Mucosa of stomach (tissue), 1 donor: ENCODE measurements around the gene RALGAPA1.
"Not testable (repeated sequence)": the region's sequence is repeated elsewhere in the genome, so short reads cannot be mapped to it uniquely, and the experiment has no call there.

Source experiments
- H3K27me3 ChIP-seq: one replicate; pipeline ENCODE4 v1.7.0; 2013; ENCODE audit warnings: mild to moderate bottlenecking, low read length; ENCODE audit not compliant: control insufficient read depth, insufficient read depth
- H3K36me3 ChIP-seq: one replicate; pipeline ENCODE4 v1.7.0; 2013; ENCODE audit warnings: low read length; ENCODE audit not compliant: control insufficient read depth, insufficient read depth
- H3K4me1 ChIP-seq: one replicate; pipeline ENCODE4 v1.7.0; 2013; ENCODE audit warnings: mild to moderate bottlenecking, low read length; ENCODE audit not compliant: control insufficient read depth, insufficient read depth
- H3K4me3 ChIP-seq: one replicate; pipeline ENCODE4 v1.7.0; 2013; ENCODE audit warnings: low read length
- H3K9ac ChIP-seq: one replicate; pipeline ENCODE4 v1.7.0; 2013; ENCODE audit warnings: mild to moderate bottlenecking, low read length, moderate library complexity
- H3K9me3 ChIP-seq: one replicate; pipeline ENCODE4 v1.7.0; 2013; ENCODE audit warnings: mild to moderate bottlenecking, low read length, moderate library complexity; ENCODE audit not compliant: control insufficient read depth
- donor health status: Pancreatic carcinoma.

Gene RALGAPA1

GRCh38 chr14:35779368-35779767 lies 29.7 kb downstream of the RALGAPA1 start:
- no peaks in the 10 kb centered on the region for H3K9me3 ChIP-seq
- H3K4me3 ChIP-seq: no peak overlapping the region
- no peaks in the 10 kb centered on the region for H3K4me1 ChIP-seq
- H3K27me3 ChIP-seq: no peaks in the 10 kb centered on the region
- H3K36me3 ChIP-seq: no peaks in the 10 kb centered on the region
- no peak overlapping the region for H3K9ac ChIP-seq

- H3K36me3 ChIP-seq, H3K4me1 ChIP-seq, H3K27me3 ChIP-seq, H3K9me3 ChIP-seq, H3K9ac ChIP-seq, H3K4me3 ChIP-seq: not testable (repeated sequence)
Measured at GRCh38 chr14:35777550-35777949, 31.5 kb downstream of the RALGAPA1 start.

- Histone ChIP-seq H3K9me3 (no peaks in the 10 kb centered on the region), H3K27me3 (no peaks in the 10 kb centered on the region), H3K4me3 (no peak overlapping the region), H3K4me1 (no peaks in the 10 kb centered on the region), H3K9ac (no peak overlapping the region), H3K36me3 (no peaks in the 10 kb centered on the region)
Measured at GRCh38 chr14:35776823-35777222, 32.3 kb downstream of the RALGAPA1 start.

- not testable (repeated sequence) for H3K36me3 ChIP-seq, H3K4me1 ChIP-seq, H3K4me3 ChIP-seq, H3K9ac ChIP-seq, H3K9me3 ChIP-seq, H3K27me3 ChIP-seq
Measured at GRCh38 chr14:35776085-35776484, 33.0 kb downstream of the RALGAPA1 start.

- H3K36me3 ChIP-seq: no peaks in the 10 kb centered on the region
- H3K4me1 ChIP-seq: no peaks in the 10 kb centered on the region
- no peak overlapping the region for H3K4me3 ChIP-seq
- no peak overlapping the region for H3K9ac ChIP-seq
- no peaks in the 10 kb centered on the region for H3K9me3 ChIP-seq
- no peaks in the 10 kb centered on the region for H3K27me3 ChIP-seq
Measured at GRCh38 chr14:35766700-35767082, 42.4 kb downstream of the RALGAPA1 start.

GRCh38 chr14:35766036-35766699 lies 42.9 kb downstream of the RALGAPA1 start:
- H3K4me3 ChIP-seq: no peak overlapping the region
- no peaks in the 10 kb centered on the region for H3K9me3 ChIP-seq
- H3K27me3 ChIP-seq: no peaks in the 10 kb centered on the region
- H3K36me3 ChIP-seq: no peaks in the 10 kb centered on the region
- H3K4me1 ChIP-seq: no peaks in the 10 kb centered on the region
- no peak overlapping the region for H3K9ac ChIP-seq

GRCh38 chr14:35761922-35762321 lies 47.2 kb downstream of the RALGAPA1 start:
- Histone ChIP-seq H3K9ac (no peak overlapping the region), H3K36me3 (no peaks in the 10 kb centered on the region), H3K27me3 (no peaks in the 10 kb centered on the region), H3K4me1 (no peaks in the 10 kb centered on the region), H3K9me3 (no peaks in the 10 kb centered on the region), H3K4me3 (no peak overlapping the region)

GRCh38 chr14:35760143-35760542 lies 49.0 kb downstream of the RALGAPA1 start:
- no peak overlapping the region for H3K4me3 ChIP-seq
- no peaks in the 10 kb centered on the region for H3K36me3 ChIP-seq
- no peaks in the 10 kb centered on the region for H3K9me3 ChIP-seq
- H3K4me1 ChIP-seq: no peaks in the 10 kb centered on the region
- H3K27me3 ChIP-seq: no peaks in the 10 kb centered on the region
- H3K9ac ChIP-seq: no peak overlapping the region

GRCh38 chr14:35758523-35759129 lies 50.5 kb downstream of the RALGAPA1 start:
- Histone ChIP-seq H3K4me3 (no peak overlapping the region), H3K36me3 (no peaks in the 10 kb centered on the region), H3K9me3 (no peaks in the 10 kb centered on the region), H3K27me3 (no peaks in the 10 kb centered on the region), H3K9ac (no peak overlapping the region), H3K4me1 (no peaks in the 10 kb centered on the region)

GRCh38 chr14:35754671-35755070 lies 54.4 kb downstream of the RALGAPA1 start:
- Histone ChIP-seq H3K36me3 (no peaks in the 10 kb centered on the region), H3K9ac (no peak overlapping the region), H3K9me3 (no peaks in the 10 kb centered on the region)

GRCh38 chr14:35752380-35752779 lies 56.7 kb downstream of the RALGAPA1 start:
- H3K4me3 ChIP-seq: no peak overlapping the region
- H3K36me3 ChIP-seq: no peaks in the 10 kb centered on the region
- H3K9me3 ChIP-seq: no peaks in the 10 kb centered on the region
- no peak overlapping the region for H3K9ac ChIP-seq
- no peaks in the 10 kb centered on the region for H3K27me3 ChIP-seq
- H3K4me1 ChIP-seq: no peaks in the 10 kb centered on the region

More at GRCh38 chr14:35754671-35755070, 54.4 kb downstream of the RALGAPA1 start:
- Histone ChIP-seq H3K4me1 (no peaks in the 10 kb centered on the region), H3K27me3 (no peaks in the 10 kb centered on the region), H3K4me3 (no peak overlapping the region)

- peaks cover 4% of the 10 kb centered on the region for H3K4me1 ChIP-seq
- H3K27me3 ChIP-seq: no peaks in the 10 kb centered on the region
- no peaks in the 10 kb centered on the region for H3K36me3 ChIP-seq
- H3K4me3 ChIP-seq: no peak overlapping the region
- H3K9ac ChIP-seq: no peak overlapping the region
- no peaks in the 10 kb centered on the region for H3K9me3 ChIP-seq
Measured at GRCh38 chr14:35750202-35750904, 58.7 kb downstream of the RALGAPA1 start.
